RWPE2 (cell line): ENCODE results near the gene HIPK2.

Experiments used
- ATAC-seq: fragments of 200-7000 bp; cut with Tn5 transposase; 3 replicates; pipeline ENCODE4 v1.9.1; 2021; ENCODE audit warnings: low read depth
- DNase-seq: peaks from one replicate; pipeline ENCODE4 v3.0.0-alpha.2; 2020; ENCODE audit warnings: low spot score
- H3K27ac ChIP-seq: fragments of 450-650 bp; 2 replicates; pipeline ENCODE4 v1.5.1; 2017; ENCODE audit warnings: mild to moderate bottlenecking; ENCODE audit not compliant: poor library complexity, severe bottlenecking
- H3K27me3 ChIP-seq: fragments of 250-450 bp; sonication (Bioruptor Pico); 2 replicates; pipeline ENCODE4 v1.5.1; 2021; ENCODE audit warnings: mild to moderate bottlenecking, moderate library complexity; ENCODE audit not compliant: insufficient read depth, poor library complexity, severe bottlenecking
- H3K36me3 ChIP-seq: fragments of 250-450 bp; sonication (Bioruptor Pico); 2 replicates; pipeline ENCODE4 v1.5.1; 2020; ENCODE audit warnings: low read depth, mild to moderate bottlenecking, moderate library complexity
- H3K4me1 ChIP-seq: fragments of 250-450 bp; sonication (Bioruptor Pico); 2 replicates; pipeline ENCODE4 v1.5.1; 2021; ENCODE audit warnings: mild to moderate bottlenecking, moderate library complexity; ENCODE audit not compliant: insufficient read depth, poor library complexity, severe bottlenecking
- H3K4me3 ChIP-seq: fragments of 250-450 bp; sonication (Bioruptor Pico); 2 replicates; pipeline ENCODE4 v1.5.1; 2021; ENCODE audit warnings: mild to moderate bottlenecking, moderate library complexity; ENCODE audit not compliant: severe bottlenecking
- H3K9me3 ChIP-seq: fragments of 250-450 bp; sonication (Bioruptor Pico); 2 replicates; pipeline ENCODE4 v1.5.1; 2021; ENCODE audit warnings: mild to moderate bottlenecking, moderate library complexity; ENCODE audit not compliant: severe bottlenecking
- CTCF ChIP-seq: fragments of 450-650 bp; IDR thresholded peaks from one replicate; pipeline ENCODE4 v1.5.1; 2017; ENCODE audit warnings: mild to moderate bottlenecking, moderate library complexity; ENCODE audit not compliant: poor library complexity, severe bottlenecking

Gene HIPK2

GRCh38 chr7:139752604-139753003 is 25.2 kb downstream of the HIPK2 start:
- H3K4me1 ChIP-seq = no peaks in the 10 kb centered on the region

DNA sequence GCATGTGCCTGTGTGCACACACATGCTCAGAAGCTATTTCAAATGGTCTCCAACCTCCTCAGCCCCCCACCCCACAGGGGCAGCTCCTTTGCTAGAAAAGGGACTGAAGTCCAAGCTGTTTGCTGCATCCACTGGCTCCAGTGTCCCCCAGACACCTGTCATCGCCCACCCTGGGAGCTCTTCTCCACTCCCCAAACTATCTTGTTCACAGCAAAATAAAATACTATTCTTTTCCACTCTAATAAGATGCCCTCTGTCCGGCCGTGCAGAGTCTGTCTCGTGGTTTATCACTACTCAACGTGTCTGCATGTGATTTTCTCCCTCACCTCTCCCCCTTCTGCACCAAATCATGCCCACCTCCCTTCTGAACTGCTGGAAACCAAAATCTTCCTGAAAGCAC is 25.6 kb downstream of the HIPK2 start:
- Histone ChIP-seq H3K27me3 (no peaks in the 10 kb centered on the region), H3K4me3 (no peak overlapping the region), H3K4me1 (no peaks in the 10 kb centered on the region), H3K36me3 (peaks cover 6% of the 10 kb centered on the region), H3K27ac (no peak overlapping the region), H3K9me3 (no peaks in the 10 kb centered on the region)
- no peak for TF ChIP-seq CTCF
- ATAC-seq (no peak), DNase-seq (no peak)

More at GRCh38 chr7:139752604-139753003, 25.2 kb downstream of the HIPK2 start:
- no peaks in the 10 kb centered on the region for H3K9me3 ChIP-seq
- DNase-seq = no peak
- no peak overlapping the region for H3K27ac ChIP-seq
- no peak for ATAC-seq
- TF ChIP-seq CTCF = no peak
- H3K4me3 ChIP-seq = no peak overlapping the region
- H3K27me3 ChIP-seq = no peaks in the 10 kb centered on the region
- H3K36me3 ChIP-seq = peaks cover 6% of the 10 kb centered on the region

DNA sequence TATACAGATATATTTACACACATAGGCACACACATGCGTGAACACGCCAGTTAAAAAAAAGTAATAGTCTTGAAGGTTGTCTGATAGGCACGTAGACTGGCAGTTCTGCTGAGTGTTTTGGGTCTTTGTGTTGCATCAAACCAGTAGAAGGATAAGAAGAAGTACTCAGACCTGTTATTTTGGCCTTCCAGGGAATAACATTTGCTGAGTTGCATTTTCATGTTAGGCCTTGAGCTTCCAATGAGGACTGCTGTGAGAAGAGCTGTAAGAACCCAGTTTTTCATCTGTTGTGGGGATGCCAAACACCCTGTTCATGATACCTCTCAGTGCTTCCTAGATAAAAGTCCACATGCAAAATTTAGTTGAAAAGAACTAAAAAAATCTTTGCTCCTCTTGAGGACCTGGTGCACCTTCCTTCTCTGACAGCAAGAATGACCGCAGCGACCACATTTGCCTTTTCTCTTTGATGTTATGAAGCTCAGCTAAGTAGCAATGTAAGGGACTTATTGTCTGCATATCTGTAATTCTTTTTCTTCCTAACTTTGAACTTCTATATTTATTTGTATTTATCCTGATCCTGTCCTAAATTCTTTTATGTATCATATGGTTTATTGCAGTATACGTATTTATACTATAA is 27.2 kb downstream of the HIPK2 start:
- no peak for TF ChIP-seq CTCF
- no peaks in the 10 kb centered on the region for H3K4me1 ChIP-seq
- DNase-seq (no peak), ATAC-seq (no peak)
- H3K36me3 ChIP-seq = peaks cover 6% of the 10 kb centered on the region
- H3K9me3 ChIP-seq = no peaks in the 10 kb centered on the region
- no peak overlapping the region for H3K27ac ChIP-seq
- no peak overlapping the region for H3K4me3 ChIP-seq
- H3K27me3 ChIP-seq = no peaks in the 10 kb centered on the region

DNA sequence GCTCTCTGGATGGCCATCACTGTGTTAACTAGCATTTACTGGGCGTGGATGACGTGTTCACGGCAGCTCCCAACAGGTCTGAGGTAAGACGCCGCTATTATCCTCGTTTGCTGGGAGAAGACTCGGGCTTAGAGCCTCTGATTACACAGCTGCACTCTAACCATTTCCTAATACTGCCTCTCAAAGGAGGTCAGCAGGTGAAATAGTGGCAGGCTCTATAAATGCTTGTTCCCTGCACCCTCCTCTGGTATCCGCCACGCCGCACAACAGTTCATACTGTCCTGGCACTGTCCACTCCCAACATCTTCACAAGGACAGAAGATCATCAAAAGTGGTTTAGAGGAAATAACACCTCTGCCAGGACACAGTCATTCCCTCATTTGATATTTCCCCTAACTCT is 28.3 kb downstream of the HIPK2 start:
- H3K27me3 ChIP-seq = no peaks in the 10 kb centered on the region
- H3K9me3 ChIP-seq = no peaks in the 10 kb centered on the region
- no peak overlapping the region for H3K27ac ChIP-seq
- H3K4me1 ChIP-seq = no peaks in the 10 kb centered on the region
- no peak for TF ChIP-seq CTCF
- no peak for DNase-seq
- ATAC-seq = no peak
- H3K4me3 ChIP-seq = no peak overlapping the region
- peaks cover 5% of the 10 kb centered on the region for H3K36me3 ChIP-seq

DNA sequence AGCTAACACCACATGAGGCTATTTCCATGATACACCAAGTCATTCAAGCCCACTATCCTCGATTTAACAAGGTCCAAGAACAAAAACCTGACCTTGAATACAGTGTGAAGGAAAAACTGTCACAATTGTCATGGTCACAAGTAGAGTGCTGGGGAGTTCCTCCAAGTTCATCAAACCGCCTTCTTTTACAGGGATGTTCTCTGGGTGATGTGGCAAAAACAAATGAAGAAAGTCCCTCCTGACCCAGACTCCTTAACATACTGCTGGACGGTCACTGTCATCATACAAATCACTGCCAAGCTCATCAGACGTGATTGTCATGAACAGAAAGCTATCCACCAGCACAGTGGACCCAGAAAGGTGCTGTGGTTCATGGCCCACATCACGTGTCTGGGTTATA is 28.9 kb downstream of the HIPK2 start:
- Histone ChIP-seq H3K9me3 (no peaks in the 10 kb centered on the region), H3K27me3 (no peaks in the 10 kb centered on the region), H3K4me3 (no peak overlapping the region), H3K36me3 (no peaks in the 10 kb centered on the region), H3K27ac (no peak overlapping the region), H3K4me1 (no peaks in the 10 kb centered on the region)
- TF ChIP-seq CTCF = no peak
- ATAC-seq = no peak
- no peak for DNase-seq
